HEK293 (cell line): ENCODE measurements around the gene SLC35B1.
A peak's percentile ranks its signal among the peaks of the same experiment; 100 is the strongest.

ENCODE experiments used
- CTCF ChIA-PET: fragments of 350-600 bp; formaldehyde crosslinking; extraction: SDS; loops from one replicate; lab custom pipeline; 2021; ENCODE audit warnings: antibody characterized with exemption; lab: Yijun Ruan, JAX
- POLR2A ChIA-PET: fragments of 300-600 bp; formaldehyde crosslinking; extraction: SDS; loops from one replicate; lab custom pipeline; 2020; ENCODE audit warnings: antibody characterized with exemption, inconsistent platforms; lab: Yijun Ruan, JAX
- H3K27ac ChIP-seq: fragments of 200-500 bp; sonication (Bioruptor generic); 2 replicates; pipeline ENCODE4 v1.5.1; 2014; ENCODE audit warnings: low read depth, low read length, control low read depth, inconsistent platforms; ENCODE audit errors: extremely low read depth
- H3K36me3 ChIP-seq, 2 experiments: fragments of 200-500 bp in 1 of 2; sonication (Bioruptor generic) in 1 of 2; 1 replicate in 1 of 2; 2 replicates in 1 of 2; pipeline ENCODE4 v1.5.1; 2014 to 2017; ENCODE audit warnings: inconsistent platforms in 2 of 2, low read length in 2 of 2; ENCODE audit not compliant: control insufficient read depth in 2 of 2, insufficient read depth in 1 of 2
- H3K4me1 ChIP-seq: fragments of 200-500 bp; sonication (Bioruptor generic); 2 replicates; pipeline ENCODE4 v1.5.1; 2014; ENCODE audit warnings: mild to moderate bottlenecking, low read length, inconsistent platforms; ENCODE audit not compliant: control insufficient read depth, insufficient read depth
- H3K4me3 ChIP-seq: 2 replicates; pipeline ENCODE4 v1.5.1; 2011; ENCODE audit warnings: low read depth, mild to moderate bottlenecking, control low read depth, low read length, moderate library complexity
- H3K9me3 ChIP-seq: fragments of 200-500 bp; sonication (Bioruptor generic); 2 replicates; pipeline ENCODE4 v1.5.1; 2014; ENCODE audit warnings: low read depth, low read length, inconsistent platforms; ENCODE audit not compliant: control insufficient read depth, insufficient read depth
- CTCF ChIP-seq: fragments of 450-650 bp; formaldehyde crosslinking; IDR thresholded peaks from 2 replicates; pipeline ENCODE4 v1.5.1; 2016; ENCODE audit warnings: missing biosample characterization, missing genetic modification characterization
- EGR2 ChIP-seq: fragments of 450-650 bp; formaldehyde crosslinking; IDR thresholded peaks from 2 replicates; pipeline ENCODE4 v1.5.1; 2016; ENCODE audit warnings: low read depth, missing biosample characterization, missing genetic modification characterization
- GLI4 ChIP-seq: fragments of 450-650 bp; formaldehyde crosslinking; IDR thresholded peaks from 2 replicates; pipeline ENCODE4 v1.5.1; 2016; ENCODE audit warnings: missing biosample characterization, missing genetic modification characterization
- PRDM10 ChIP-seq: fragments of 450-650 bp; formaldehyde crosslinking; IDR thresholded peaks from 2 replicates; pipeline ENCODE4 v1.5.1; 2016; ENCODE audit warnings: missing biosample characterization, missing genetic modification characterization
- TRIM28 ChIP-seq: IDR thresholded peaks from 2 replicates; pipeline ENCODE4 v1.6.1; 2011; ENCODE audit warnings: low read length, control low read depth, borderline replicate concordance
- ZBTB8A ChIP-seq: fragments of 450-650 bp; formaldehyde crosslinking; IDR thresholded peaks from 2 replicates; pipeline ENCODE4 v1.5.1; 2016; ENCODE audit warnings: missing biosample characterization, missing genetic modification characterization
- ZFHX2 ChIP-seq: fragments of 450-650 bp; formaldehyde crosslinking; conservative IDR thresholded peaks from 2 replicates; pipeline ENCODE4 v1.5.1; 2016; ENCODE audit warnings: missing biosample characterization, missing genetic modification characterization
- ZFP37 ChIP-seq: fragments of 450-650 bp; formaldehyde crosslinking; IDR thresholded peaks from 2 replicates; pipeline ENCODE4 v1.5.1; 2016; ENCODE audit warnings: missing biosample characterization, missing genetic modification characterization
- ZNF133 ChIP-seq: fragments of 450-650 bp; formaldehyde crosslinking; IDR thresholded peaks from 2 replicates; pipeline ENCODE4 v1.5.1; 2016; ENCODE audit warnings: missing biosample characterization, missing genetic modification characterization
- ZNF140 ChIP-seq: fragments of 450-650 bp; formaldehyde crosslinking; IDR thresholded peaks from 2 replicates; pipeline ENCODE4 v1.5.1; 2016; ENCODE audit warnings: missing biosample characterization, missing genetic modification characterization
- ZNF19 ChIP-seq: fragments of 450-650 bp; formaldehyde crosslinking; IDR thresholded peaks from 2 replicates; pipeline ENCODE4; 2016; ENCODE audit warnings: missing biosample characterization, missing genetic modification characterization, low read depth
- ZNF2 ChIP-seq: fragments of 450-650 bp; formaldehyde crosslinking; IDR thresholded peaks from 2 replicates; pipeline ENCODE4 v1.5.1; 2016; ENCODE audit warnings: missing biosample characterization, missing genetic modification characterization
- ZNF654 ChIP-seq: fragments of 450-650 bp; formaldehyde crosslinking; IDR thresholded peaks from 2 replicates; pipeline ENCODE4 v1.5.1; 2016; ENCODE audit warnings: low read depth, missing biosample characterization, missing genetic modification characterization
- ZNF660 ChIP-seq: fragments of 450-650 bp; IDR thresholded peaks from 2 replicates; pipeline ENCODE4 v1.5.1; 2018; ENCODE audit warnings: missing biosample characterization, mild to moderate bottlenecking, missing genetic modification characterization
- ZNF707 ChIP-seq: fragments of 450-650 bp; formaldehyde crosslinking; IDR thresholded peaks from 2 replicates; pipeline ENCODE4 v1.5.1; 2016; ENCODE audit warnings: missing biosample characterization, missing genetic modification characterization
- ZNF777 ChIP-seq: fragments of 450-650 bp; formaldehyde crosslinking; IDR thresholded peaks from 2 replicates; pipeline ENCODE4 v1.5.1; 2017; ENCODE audit warnings: missing biosample characterization, missing genetic modification characterization, borderline replicate concordance
- ZSCAN4 ChIP-seq: fragments of 450-650 bp; formaldehyde crosslinking; IDR thresholded peaks from 2 replicates; pipeline ENCODE4 v1.5.1; 2017; ENCODE audit warnings: missing biosample characterization, missing genetic modification characterization

Gene SLC35B1

GRCh38 chr17:49698005-49698404 is 9.8 kb downstream of the SLC35B1 start:
- peaks cover 22 to 39% of the 10 kb centered on the region in 2 experiments for H3K36me3 ChIP-seq
- TF ChIP-seq TRIM28 (no peak), ZNF140 (no peak), GLI4 (tag by site-specific recombination) (no peak), ZNF777 (tag by site-specific recombination) (no peak), ZNF19 (tag by site-specific recombination) (no peak)
- H3K9me3 ChIP-seq, result no peaks in the 10 kb centered on the region
- H3K4me3 ChIP-seq, result no peak overlapping the region
- POLR2A ChIA-PET, result interaction anchor here (1.9 to 2.8 kb wide), 3 partner anchors 10 to 128 kb away, joined by 5 to 10 read pairs (median 7); partner anchors contain the start of genes FAM117A and SLC35B1
- H3K27ac ChIP-seq, result no peak overlapping the region
- no peaks in the 10 kb centered on the region for H3K4me1 ChIP-seq
- CTCF ChIA-PET, result interaction anchor here (0.5 to 27.1 kb wide), 10 partner anchors 9 to 300 kb away, joined by 3 to 486 read pairs (median 6); partner anchors contain the start of genes NXPH3 and SLC35B1

- H3K4me3 ChIP-seq, result no peak overlapping the region
- peaks cover 8 to 23% of the 10 kb centered on the region in 2 experiments; a peak in 2 of 3 replicates for H3K36me3 ChIP-seq
- no peaks in the 10 kb centered on the region for H3K9me3 ChIP-seq
- ChIA-PET POLR2A (interaction anchor here (1.0 to 2.8 kb wide), 3 partner anchors 12 to 127 kb away, joined by 3 to 10 read pairs (median 7); partner anchors contain the start of genes FAM117A and SLC35B1), CTCF (interaction anchor here (0.6 to 27.1 kb wide), 32 partner anchors 10 to 369 kb away, joined by 3 to 486 read pairs (median 5); partner anchors contain the start of genes FAM117A, NXPH3 and SLC35B1)
- H3K27ac ChIP-seq, result no peak overlapping the region
- H3K4me1 ChIP-seq, result no peaks in the 10 kb centered on the region
- peak; percentile 88 for TF ChIP-seq EGR2 (tag by site-specific recombination)
- peak; percentile 82 for TF ChIP-seq ZFHX2
- peak; percentile 11; the same call in 1 of the 2 replicates for TF ChIP-seq ZSCAN4
- no peak for TF ChIP-seq ZFP37 (tag by site-specific recombination)
These were observed 11.5 kb downstream of the SLC35B1 start for GRCh38 chr17:49696233-49696761.

GRCh38 chr17:49695698-49696232 is 12.0 kb downstream of the SLC35B1 start:
- TF ChIP-seq ZNF660 (tag by site-specific recombination) (0 out of 2 replicates have a peak, but pooled peaks have one; percentile 42), ZNF707 (tag by site-specific recombination) (no peak)
- Histone ChIP-seq H3K36me3 (peaks cover 3 to 17% of the 10 kb centered on the region in 2 experiments; a peak in 1 of 3 replicates), H3K4me3 (no peak overlapping the region), H3K9me3 (no peaks in the 10 kb centered on the region), H3K27ac (no peak overlapping the region), H3K4me1 (no peaks in the 10 kb centered on the region)
- CTCF ChIA-PET, result interaction anchor here (0.6 to 27.1 kb wide), 32 partner anchors 9 to 369 kb away, joined by 3 to 486 read pairs (median 4); partner anchors contain the start of genes FAM117A, NXPH3 and SLC35B1
- POLR2A ChIA-PET, result interaction anchor here (0.5 to 2.8 kb wide), 5 partner anchors 11 to 627 kb away, joined by 3 to 10 read pairs (median 7); partner anchors contain the start of genes FAM117A and SLC35B1

DNA sequence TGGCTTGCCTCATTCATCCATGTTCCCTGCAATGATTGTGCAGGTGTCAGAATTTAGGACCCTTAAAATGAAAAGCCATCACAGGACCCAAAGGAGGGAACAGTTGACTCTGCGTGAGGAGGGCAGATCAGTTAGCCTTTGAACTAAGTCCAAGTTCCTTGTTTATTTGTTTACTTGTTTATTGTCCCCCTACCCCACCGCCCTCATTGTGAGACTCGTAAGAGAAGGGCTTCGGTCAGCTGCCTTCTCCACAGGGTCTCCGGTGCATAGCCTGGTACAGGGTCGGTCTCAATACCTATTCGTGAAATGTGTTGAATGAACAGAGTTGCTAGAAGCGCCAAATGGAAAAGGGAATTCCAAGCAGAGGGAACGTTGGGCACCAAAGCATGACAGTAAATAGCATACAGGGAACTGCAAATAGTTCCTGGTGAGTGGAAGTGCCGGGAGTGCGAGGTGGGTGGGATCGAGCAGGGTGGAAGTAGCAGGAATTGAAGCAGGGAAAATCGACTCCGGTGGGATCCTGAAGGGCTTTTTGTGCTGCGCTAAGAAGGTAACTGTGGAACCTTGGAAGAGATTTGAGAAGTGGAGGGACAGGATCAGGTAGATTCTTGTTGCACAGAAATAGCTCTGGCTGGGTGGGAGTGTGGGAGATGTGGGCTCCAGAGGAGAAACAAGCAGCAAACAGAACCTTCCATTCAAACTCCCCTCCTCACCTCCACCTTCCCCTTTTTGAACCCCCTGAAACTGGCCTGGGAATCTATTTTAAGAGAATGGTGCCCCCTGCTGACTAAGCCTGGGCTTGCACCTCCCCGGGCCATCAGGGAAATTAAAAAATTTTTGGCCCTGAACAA is 12.7 kb downstream of the SLC35B1 start:
- Histone ChIP-seq H3K9me3 (no peaks in the 10 kb centered on the region), H3K36me3 (peaks cover 0 to 10% of the 10 kb centered on the region in 2 experiments; a peak in 1 of 3 replicates), H3K4me3 (no peak overlapping the region), H3K4me1 (no peaks in the 10 kb centered on the region), H3K27ac (no peak overlapping the region)
- ChIA-PET POLR2A (interaction anchor here (0.5 to 2.8 kb wide), 5 partner anchors 11 to 626 kb away, joined by 3 to 10 read pairs (median 7); partner anchors contain the start of genes FAM117A and SLC35B1), CTCF (interaction anchor here (0.6 to 27.1 kb wide), 33 partner anchors 9 to 320 kb away, joined by 3 to 486 read pairs (median 4); partner anchors contain the start of genes NXPH3 and SLC35B1)
- TF ChIP-seq ZNF654 (tag by site-specific recombination) (peak; percentile 97), PRDM10 (tag by site-specific recombination) (peak; percentile 35; the same call in 1 of the 2 replicates), ZNF2 (tag by site-specific recombination) (0 out of 2 replicates have a peak, but pooled peaks have one; percentile 39), ZNF133 (tag by site-specific recombination) (no peak), CTCF (tag by site-specific recombination) (peak; percentile 48), ZBTB8A (tag by site-specific recombination) (0 out of 2 replicates have a peak, but pooled peaks have one; percentile 17)
